Measurements from ENCODE around the gene DDX25. TPM values are rescaled to one million over a fixed set of nuclear protein-coding genes. Genes with fewer than 3 reads are reported as not detected.

The DDX25 gene
- total and polyA plus RNA-seq, 9 of the 15 experiments (the other 6 are each of a cell fraction or from before 2014, with no cell fraction given): not detected

- BruUV-seq (replicated peaks): no TSS peak
- H4K20me1 ChIP-seq (replicated peaks; ENCODE audit: control insufficient read depth, insufficient read depth, low read length): peaks cover 5% of the 10 kb centered on the region
- H3K4me3 ChIP-seq: no peak overlapping the region
- no peak overlapping the region for H3K9ac ChIP-seq (ENCODE audit: insufficient read depth in 1 of 2, low read depth in 2 of 2, low read length in 2 of 2)
- intact Hi-C loops (cut with micrococcal nuclease) (loop anchor here (5.0 kb wide), 1 partner anchor 251 kb away; no protein-coding TSS in a partner anchor), in situ Hi-C loops (cut with MboI) (no loop called here)
- WGBS (ENCODE audit: insufficient coverage, low coverage, missing lambda C conversion rate): 42% methylated on average over 4 of the region's 4 CpGs
- H3K9me3 ChIP-seq (replicated peaks; ENCODE audit: control insufficient read depth, insufficient read depth, low read depth, low read length): no peaks in the 10 kb centered on the region
- H3K36me3 ChIP-seq (ENCODE audit: control insufficient read depth, insufficient read depth, low read length): no peaks in the 10 kb centered on the region
- H2AFZ ChIP-seq (ENCODE audit: low read depth, low read length): no peak overlapping the region
- no peak overlapping the region for H3K4me2 ChIP-seq (ENCODE audit: insufficient read depth, low read length)
- FAIRE-seq (no peak), ATAC-seq (no peak), DNase-seq (ENCODE audit: extremely low read depth in 1 of 4, low spot score in 3 of 4) (no peak)
- CTCF ChIA-PET (ENCODE audit: low intra/inter-chr PET ratio): interaction anchor here (1.2 kb wide), 1 partner anchor 253 kb away, joined by 3 read pairs; no protein-coding TSS in a partner anchor
- H3K27me3 ChIP-seq (ENCODE audit: control insufficient read depth in 2 of 2, insufficient read depth in 2 of 2, low read length in 2 of 2): peaks cover 14 to 45% of the 10 kb centered on the region in 2 experiments
- H3K79me2 ChIP-seq (ENCODE audit: control insufficient read depth, insufficient read depth, low read length): no peaks in the 10 kb centered on the region
- POLR2A ChIA-PET: no interaction called here
- H3K27ac ChIP-seq (ENCODE audit: extremely low read depth, low read depth, low read length): no peak overlapping the region
- H3K4me1 ChIP-seq (replicated peaks in 1 of 2; ENCODE audit: control insufficient read depth in 2 of 2, insufficient read depth in 2 of 2, low read length in 2 of 2): peaks cover 2 to 10% of the 10 kb centered on the region in 2 experiments; a peak in 3 of 5 replicates
- no peaks in the 10 kb centered on the region for H3K9me1 ChIP-seq (ENCODE audit: control insufficient read depth, insufficient read depth, low read length)
- TF ChIP-seq DPF2 (IDR thresholded peaks at IDR 0.05) (no peak), HEY1 (CRISPR knock-in tag; IDR thresholded peaks at IDR 0.05; ENCODE audit: borderline replicate concordance) (no peak), ZBTB8A (IDR thresholded peaks at IDR 0.05; ENCODE audit: partially characterized antibody) (no peak), SNRNP70 (optimal IDR thresholded peaks at IDR 0.05; ENCODE audit: low read depth, low read length) (no peak), ATF4 (CRISPR knock-in tag; IDR thresholded peaks at IDR 0.05) (no peak), PRMT5 (CRISPR knock-in tag; IDR thresholded peaks at IDR 0.05) (no peak), PRDM10 (IDR thresholded peaks at IDR 0.05; ENCODE audit: partially characterized antibody) (no peak), RERE (CRISPR knock-in tag; IDR thresholded peaks at IDR 0.05; ENCODE audit: borderline replicate concordance) (no peak), CREB1 (IDR thresholded peaks at IDR 0.05) (no peak), CREB1 (CRISPR knock-in tag; IDR thresholded peaks at IDR 0.05) (no peak), MAFG (tag; conservative IDR thresholded peaks at IDR 0.05) (no peak), ZBTB7A (IDR thresholded peaks at IDR 0.05; ENCODE audit: borderline replicate concordance, control insufficient read depth, low read depth, low read length) (no peak), ZNF696 (CRISPR knock-in tag; conservative IDR thresholded peaks at IDR 0.05) (no peak), THRAP3 (IDR thresholded peaks at IDR 0.05; ENCODE audit: borderline replicate concordance) (no peak)
Measured at GRCh38 chr11:125941267-125941618, 36.9 kb downstream of the DDX25 start.

All from K562 (cell line).